Activated T-helper 1 cell treated with Interleukin-2 at 50 U/mL for 16 hours (primary cell): ENCODE measurements around the gene DISP2.

Experiments
- DNase-seq: peaks from one replicate; pipeline ENCODE4 v3.0.0-alpha.2; 2020; ENCODE audit warnings: low read depth

Gene DISP2

GRCh38 chr15:40424483-40425115 lies 66.6 kb downstream of the DISP2 start:
- DNase-seq, result no peak

GRCh38 chr15:40425681-40426080 lies 67.7 kb downstream of the DISP2 start:
- DNase-seq, result no peak

GRCh38 chr15:40427188-40427587 lies 69.2 kb downstream of the DISP2 start:
- no peak for DNase-seq

DNA sequence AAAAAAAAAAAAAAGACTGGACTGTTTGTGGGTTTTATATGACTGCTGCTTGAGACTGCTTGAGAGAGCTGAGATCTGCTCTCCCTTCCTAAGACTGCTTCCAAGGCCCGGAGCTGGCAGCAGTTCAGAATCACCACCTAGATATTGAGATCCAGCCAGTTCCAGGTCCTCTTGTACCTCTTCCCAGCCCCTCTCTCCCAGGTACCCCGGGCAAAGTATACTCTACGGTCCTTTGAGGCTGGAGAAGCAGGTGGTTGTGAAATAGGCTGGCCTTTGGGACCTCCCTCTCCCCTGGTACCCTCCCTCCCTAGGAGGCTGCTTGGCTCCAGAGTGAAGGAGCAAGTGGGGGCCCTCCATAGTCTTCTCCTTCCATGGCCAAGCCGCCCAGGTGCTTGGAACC lies 70.2 kb downstream of the DISP2 start:
- DNase-seq, result no peak
